SK-N-SH treated with all-trans-retinoic acid at 6 μM for 48 hours (cell line): ENCODE results near the gene AGAP1.

Experiments
- ATAC-seq: fragments of 200-7000 bp; cut with Tn5 transposase; 3 replicates; pipeline ENCODE4 v1.9.1; 2020; ENCODE audit warnings: mild to moderate bottlenecking, moderate library complexity
- BACH2 ChIP-seq: fragments of 250-450 bp; sonication (Bioruptor Pico); IDR thresholded peaks from 2 replicates; pipeline ENCODE4 v1.9.0; 2021; ENCODE audit warnings: mild to moderate bottlenecking, borderline replicate concordance
- CREB5 ChIP-seq: fragments of 250-450 bp; sonication (Bioruptor Pico); IDR thresholded peaks from 2 replicates; pipeline ENCODE4 v1.5.1; 2020; ENCODE audit warnings: low read depth, mild to moderate bottlenecking, moderate library complexity
- CSDC2 ChIP-seq: fragments of 250-450 bp; sonication (Bioruptor Pico); IDR thresholded peaks from 2 replicates; pipeline ENCODE4 v1.5.0; 2020; ENCODE audit warnings: mild to moderate bottlenecking, moderate library complexity
- CSRNP3 ChIP-seq: fragments of 250-450 bp; sonication (Bioruptor Pico); IDR thresholded peaks from 2 replicates; pipeline ENCODE4 v1.5.1; 2021; ENCODE audit warnings: mild to moderate bottlenecking, moderate library complexity
- ESRRG ChIP-seq: fragments of 250-450 bp; sonication (Bioruptor Pico); IDR thresholded peaks from 2 replicates; pipeline ENCODE4 v1.6.1; 2021; ENCODE audit warnings: mild to moderate bottlenecking
- OSR1 ChIP-seq: fragments of 250-450 bp; sonication (Bioruptor Pico); IDR thresholded peaks from 2 replicates; pipeline ENCODE4 v1.8.0; 2022; ENCODE audit warnings: moderate library complexity, mild to moderate bottlenecking, inconsistent platforms
- PATZ1 ChIP-seq: fragments of 250-450 bp; sonication (Bioruptor Pico); IDR thresholded peaks from 2 replicates; pipeline ENCODE4 v1.8.0; 2020; ENCODE audit warnings: mild to moderate bottlenecking, moderate library complexity, borderline replicate concordance
- POU6F1 ChIP-seq: fragments of 250-450 bp; sonication (Bioruptor Pico); IDR thresholded peaks from 2 replicates; pipeline ENCODE4 v1.8.0; 2021; ENCODE audit warnings: low read depth, mild to moderate bottlenecking, moderate library complexity, borderline replicate concordance
- PPARA ChIP-seq: fragments of 250-450 bp; sonication (Bioruptor Pico); IDR thresholded peaks from 2 replicates; pipeline ENCODE4 v1.5.0; 2020; ENCODE audit warnings: mild to moderate bottlenecking, borderline replicate concordance
- RARB ChIP-seq: fragments of 250-450 bp; sonication (Bioruptor Pico); IDR thresholded peaks from 2 replicates; pipeline ENCODE4 v1.8.0; 2021; ENCODE audit warnings: mild to moderate bottlenecking, moderate library complexity
- SNAI2 ChIP-seq: fragments of 250-450 bp; sonication (Bioruptor Pico); IDR thresholded peaks from 2 replicates; pipeline ENCODE4 v1.5.0; 2020; ENCODE audit warnings: mild to moderate bottlenecking, moderate library complexity
- TOX ChIP-seq: fragments of 250-450 bp; sonication (Bioruptor Pico); IDR thresholded peaks from 2 replicates; pipeline ENCODE4 v1.8.0; 2021; ENCODE audit warnings: mild to moderate bottlenecking, moderate library complexity, borderline replicate concordance
- TSHZ2 ChIP-seq: fragments of 250-450 bp; sonication (Bioruptor Pico); IDR thresholded peaks from 2 replicates; pipeline ENCODE4 v1.5.0; 2020; ENCODE audit warnings: mild to moderate bottlenecking, moderate library complexity
- ZC3H10 ChIP-seq: fragments of 250-450 bp; sonication (Bioruptor Pico); IDR thresholded peaks from 2 replicates; pipeline ENCODE4 v1.5.1; 2021; ENCODE audit warnings: mild to moderate bottlenecking, moderate library complexity
- ZFP3 ChIP-seq: fragments of 250-450 bp; sonication (Bioruptor Pico); IDR thresholded peaks from 2 replicates; pipeline ENCODE4 v1.5.0; 2020; ENCODE audit warnings: mild to moderate bottlenecking, moderate library complexity
- ZFP30 ChIP-seq: fragments of 450-650 bp; formaldehyde crosslinking; IDR thresholded peaks from 2 replicates; pipeline ENCODE4 v1.5.0; 2022; ENCODE audit warnings: mild to moderate bottlenecking, moderate library complexity
- ZNF565 ChIP-seq: fragments of 450-650 bp; formaldehyde crosslinking; conservative IDR thresholded peaks from 2 replicates; pipeline ENCODE4 v1.5.0; 2020; ENCODE audit warnings: low read depth, mild to moderate bottlenecking, moderate library complexity
- ZNF70 ChIP-seq: fragments of 450-650 bp; formaldehyde crosslinking; IDR thresholded peaks from 2 replicates; pipeline ENCODE4 v1.5.0; 2020; ENCODE audit warnings: mild to moderate bottlenecking, moderate library complexity
- ZNF8 ChIP-seq: fragments of 450-650 bp; formaldehyde crosslinking; IDR thresholded peaks from 2 replicates; pipeline ENCODE4 v1.5.0; 2020; ENCODE audit warnings: mild to moderate bottlenecking, moderate library complexity

Gene AGAP1

GRCh38 chr2:235799281-235799680, 305.4 kb downstream of the AGAP1 start:
- ATAC-seq: no peak
- TF ChIP-seq BACH2 (CRISPR knock-in tag): no peak
- TF ChIP-seq OSR1 (CRISPR knock-in tag): no peak
- no peak for TF ChIP-seq TSHZ2 (CRISPR knock-in tag)
- TF ChIP-seq POU6F1 (CRISPR knock-in tag): no peak
- no peak for TF ChIP-seq RARB (CRISPR knock-in tag)
- TF ChIP-seq CSRNP3: no peak
- no peak for TF ChIP-seq SNAI2 (CRISPR knock-in tag)
- TF ChIP-seq ZFP3 (CRISPR knock-in tag): no peak
- TF ChIP-seq TOX: no peak
- no peak for TF ChIP-seq ESRRG (CRISPR knock-in tag)
- no peak for TF ChIP-seq ZNF8 (CRISPR knock-in tag)
- TF ChIP-seq CREB5 (CRISPR knock-in tag): no peak
- TF ChIP-seq ZNF70 (CRISPR knock-in tag): no peak
- no peak for TF ChIP-seq ZFP30 (CRISPR knock-in tag)
- TF ChIP-seq PPARA (CRISPR knock-in tag): no peak
- TF ChIP-seq, all 23 proteins: peak for 0

- no peak for ATAC-seq
- TF ChIP-seq OSR1 (CRISPR knock-in tag): no peak
- no peak for TF ChIP-seq ZC3H10 (CRISPR knock-in tag)
- no peak for TF ChIP-seq PATZ1 (CRISPR knock-in tag)
- no peak for TF ChIP-seq CSRNP3
- TF ChIP-seq PPARA (CRISPR knock-in tag): no peak
- TF ChIP-seq ESRRG (CRISPR knock-in tag): no peak
- no peak for TF ChIP-seq ZNF565 (CRISPR knock-in tag)
- no peak for TF ChIP-seq ZFP3 (CRISPR knock-in tag)
- TF ChIP-seq ZNF8 (CRISPR knock-in tag): no peak
- no peak for TF ChIP-seq TSHZ2 (CRISPR knock-in tag)
- no peak for TF ChIP-seq POU6F1 (CRISPR knock-in tag)
- TF ChIP-seq CSDC2 (CRISPR knock-in tag): no peak
- no peak for TF ChIP-seq BACH2 (CRISPR knock-in tag)
- no peak for TF ChIP-seq ZFP30 (CRISPR knock-in tag)
- TF ChIP-seq TOX: no peak
- no peak for TF ChIP-seq SNAI2 (CRISPR knock-in tag)
- no peak for TF ChIP-seq ZNF70 (CRISPR knock-in tag)
Observed at GRCh38 chr2:235802542-235802941, 308.7 kb downstream of the AGAP1 start.
